ENCODE measurements around the gene NOMO2. TPM values are rescaled to one million over a fixed set of nuclear protein-coding genes. Genes with fewer than 3 reads are reported as not detected.
"Not testable (repeated sequence)": the region's sequence is repeated elsewhere in the genome, so short reads cannot be mapped to it uniquely, and the experiment has no call there.

The NOMO2 gene, protein sequence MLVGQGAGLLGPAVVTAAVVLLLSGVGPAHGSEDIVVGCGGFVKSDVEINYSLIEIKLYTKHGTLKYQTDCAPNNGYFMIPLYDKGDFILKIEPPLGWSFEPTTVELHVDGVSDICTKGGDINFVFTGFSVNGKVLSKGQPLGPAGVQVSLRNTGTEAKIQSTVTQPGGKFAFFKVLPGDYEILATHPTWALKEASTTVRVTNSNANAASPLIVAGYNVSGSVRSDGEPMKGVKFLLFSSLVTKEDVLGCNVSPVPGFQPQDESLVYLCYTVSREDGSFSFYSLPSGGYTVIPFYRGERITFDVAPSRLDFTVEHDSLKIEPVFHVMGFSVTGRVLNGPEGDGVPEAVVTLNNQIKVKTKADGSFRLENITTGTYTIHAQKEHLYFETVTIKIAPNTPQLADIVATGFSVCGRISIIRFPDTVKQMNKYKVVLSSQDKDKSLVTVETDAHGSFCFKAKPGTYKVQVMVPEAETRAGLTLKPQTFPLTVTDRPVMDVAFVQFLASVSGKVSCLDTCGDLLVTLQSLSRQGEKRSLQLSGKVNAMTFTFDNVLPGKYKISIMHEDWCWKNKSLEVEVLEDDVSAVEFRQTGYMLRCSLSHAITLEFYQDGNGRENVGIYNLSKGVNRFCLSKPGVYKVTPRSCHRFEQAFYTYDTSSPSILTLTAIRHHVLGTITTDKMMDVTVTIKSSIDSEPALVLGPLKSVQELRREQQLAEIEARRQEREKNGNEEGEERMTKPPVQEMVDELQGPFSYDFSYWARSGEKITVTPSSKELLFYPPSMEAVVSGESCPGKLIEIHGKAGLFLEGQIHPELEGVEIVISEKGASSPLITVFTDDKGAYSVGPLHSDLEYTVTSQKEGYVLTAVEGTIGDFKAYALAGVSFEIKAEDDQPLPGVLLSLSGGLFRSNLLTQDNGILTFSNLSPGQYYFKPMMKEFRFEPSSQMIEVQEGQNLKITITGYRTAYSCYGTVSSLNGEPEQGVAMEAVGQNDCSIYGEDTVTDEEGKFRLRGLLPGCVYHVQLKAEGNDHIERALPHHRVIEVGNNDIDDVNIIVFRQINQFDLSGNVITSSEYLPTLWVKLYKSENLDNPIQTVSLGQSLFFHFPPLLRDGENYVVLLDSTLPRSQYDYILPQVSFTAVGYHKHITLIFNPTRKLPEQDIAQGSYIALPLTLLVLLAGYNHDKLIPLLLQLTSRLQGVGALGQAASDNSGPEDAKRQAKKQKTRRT
- 10 to 100 TPM; 45.7 to 98.1 (median 63.1) TPM for total RNA-seq

DNA sequence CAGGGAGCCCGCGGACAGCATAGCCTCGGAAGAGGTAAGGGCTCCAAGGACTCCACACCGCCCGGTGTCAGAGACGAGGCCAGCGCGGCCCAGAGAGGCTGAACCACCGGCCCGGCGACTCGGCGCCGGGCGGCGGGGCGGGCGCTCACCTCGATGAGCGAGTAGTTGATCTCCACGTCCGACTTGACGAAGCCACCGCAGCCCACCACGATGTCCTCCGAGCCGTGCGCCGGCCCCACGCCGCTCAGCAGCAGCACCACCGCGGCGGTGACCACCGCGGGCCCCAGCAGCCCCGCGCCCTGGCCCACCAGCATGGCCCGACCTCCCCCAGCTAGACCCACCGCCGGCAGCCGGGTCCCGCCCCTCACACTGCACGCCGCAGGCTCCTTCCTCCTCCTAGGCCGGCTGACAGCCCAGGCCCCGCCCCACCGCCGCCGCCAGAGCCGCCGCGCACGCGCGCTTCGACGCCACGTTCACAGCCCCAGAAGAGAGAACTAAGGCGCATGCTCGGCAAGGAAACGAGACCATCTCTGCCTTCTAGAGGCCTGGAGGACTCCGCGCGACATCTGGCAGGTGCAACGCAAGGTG, at the start of gene NOMO2:
Gene NOMO2 (minus strand): TSS at position 371 of the 588 bp plus-strand sequence. CDS start 57 bp downstream, at position 314.
- H3K36me3 ChIP-seq, H3K9me3 ChIP-seq, H3K4me1 ChIP-seq, H3K27me3 ChIP-seq: not testable (repeated sequence)
- Histone ChIP-seq H3K27ac (peak within 1 kb of the TSS in 2 of 4 donors; percentile 41 to 65), H3K4me3 (peak within 1 kb of the TSS; percentile 39 to 64 (median 52))
- TF ChIP-seq CTCF (IDR thresholded peaks at IDR 0.05), result peak in 1 of 5 experiments; percentile 16
- peak; percentile 70 to 82 for DNase-seq (ENCODE audit: low spot score in 2 of 2)
- WGBS, 2 donors, result no CpG with 5 or more reads among the region's 66 CpGs

DNA sequence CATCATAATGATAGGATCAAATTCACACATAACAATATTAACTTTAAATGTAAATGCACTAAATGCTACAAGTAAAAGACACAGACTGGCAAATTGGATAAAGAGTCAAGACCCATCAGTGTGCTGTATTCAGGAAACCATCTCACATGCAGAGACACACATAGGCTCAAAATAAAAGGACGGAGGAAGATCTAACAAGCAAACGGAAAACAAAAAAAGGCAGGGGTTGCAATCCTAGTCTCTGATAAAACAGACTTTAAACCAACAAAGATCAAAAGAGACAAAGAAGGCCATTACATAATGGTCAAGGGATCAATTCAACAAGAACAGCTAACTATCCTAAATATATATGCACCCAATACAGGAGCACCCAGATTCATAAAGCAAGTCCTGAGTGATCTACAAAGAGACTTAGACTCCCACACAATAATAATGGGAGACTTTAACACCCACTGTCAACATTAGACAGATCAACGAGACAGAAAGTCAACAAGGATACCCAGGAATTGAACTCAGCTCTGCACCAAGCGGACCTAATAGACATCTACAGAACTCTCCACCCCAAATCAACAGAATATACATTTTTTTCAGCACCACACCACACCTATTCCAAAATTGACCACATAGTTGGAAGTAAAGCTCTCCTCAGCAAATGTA, 48.4 kb upstream of the NOMO2 start:
- H3K36me3 ChIP-seq; H3K27me3 ChIP-seq; H3K4me1 ChIP-seq; H3K9me3 ChIP-seq; DNase-seq (ENCODE audit: low spot score in 2 of 2); H3K27ac ChIP-seq; H3K4me3 ChIP-seq: not testable (repeated sequence)
- 84 to 95% methylated on average over 2 to 4 of the region's 4 CpGs for WGBS, 2 donors

GRCh38 chr16:18608271-18608670, 46.4 kb upstream of the NOMO2 start:
- not testable (repeated sequence) for H3K4me3 ChIP-seq; H3K27ac ChIP-seq; DNase-seq (ENCODE audit: low spot score in 2 of 2); H3K9me3 ChIP-seq; H3K27me3 ChIP-seq; H3K36me3 ChIP-seq; H3K4me1 ChIP-seq
- 89 to 92% methylated on average over 6 of the region's 6 CpGs for WGBS, 2 donors

DNA sequence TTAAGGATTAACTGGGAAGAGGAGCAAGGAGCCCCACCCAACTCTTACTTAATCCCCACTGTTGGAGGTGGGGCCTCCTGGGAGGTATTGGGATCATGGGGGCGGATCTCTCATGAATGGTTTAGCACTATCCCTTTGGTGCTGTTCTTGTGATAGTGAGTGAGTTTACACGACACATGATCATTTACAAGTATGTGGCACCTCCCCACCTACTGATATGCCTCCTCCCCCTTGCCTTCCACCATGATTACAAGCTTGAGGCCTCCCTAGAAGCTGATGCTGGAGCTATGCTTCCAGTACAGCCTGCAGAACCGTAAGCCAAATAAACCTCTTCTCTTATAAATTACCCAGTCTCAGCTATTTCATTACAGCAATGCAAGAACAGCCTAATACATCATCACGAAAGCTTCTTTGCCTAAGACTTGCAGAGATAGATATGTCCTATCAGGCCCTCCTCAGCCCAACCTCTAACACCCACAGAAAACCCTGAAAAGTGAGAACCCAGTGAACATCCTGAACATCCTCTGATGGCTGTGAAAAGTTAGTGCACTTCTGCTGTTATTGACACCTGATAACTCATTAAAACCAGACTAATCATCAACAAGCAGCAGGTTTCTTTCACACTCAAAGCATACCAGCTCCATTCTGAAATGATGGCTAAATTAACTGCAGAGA, 41.8 kb upstream of the NOMO2 start:
- H3K36me3 ChIP-seq; H3K27ac ChIP-seq; H3K9me3 ChIP-seq; H3K27me3 ChIP-seq; H3K4me1 ChIP-seq; H3K4me3 ChIP-seq; DNase-seq (ENCODE audit: low spot score in 2 of 2): not testable (repeated sequence)
- WGBS, 2 donors, result no CpG with 5 or more reads among the region's 4 CpGs

DNA sequence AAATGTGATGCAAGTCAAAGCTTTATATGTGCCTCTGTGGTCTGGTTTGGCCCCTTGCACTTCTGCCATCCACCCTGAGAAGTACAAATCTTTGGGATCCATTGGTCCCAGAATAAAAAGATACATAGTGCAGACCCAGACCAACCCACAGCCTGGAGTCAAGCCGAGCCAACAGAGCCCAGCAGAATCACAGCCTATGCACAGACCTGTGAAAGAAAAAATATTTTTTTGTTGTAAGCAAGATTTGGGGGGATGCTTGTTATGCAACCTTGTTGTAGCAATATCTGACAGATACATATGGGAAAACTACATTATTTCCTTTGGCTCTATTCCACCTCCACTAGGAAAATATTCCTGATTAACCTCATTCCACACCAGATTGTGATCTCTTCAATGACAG, 36.7 kb upstream of the NOMO2 start:
- H3K4me3 ChIP-seq; H3K9me3 ChIP-seq; H3K4me1 ChIP-seq; DNase-seq (ENCODE audit: low spot score in 2 of 2); H3K27ac ChIP-seq; H3K27me3 ChIP-seq; H3K36me3 ChIP-seq: not testable (repeated sequence)
- 89 to 91% methylated on average over 1 of the region's 1 CpG for WGBS, 2 donors

DNA sequence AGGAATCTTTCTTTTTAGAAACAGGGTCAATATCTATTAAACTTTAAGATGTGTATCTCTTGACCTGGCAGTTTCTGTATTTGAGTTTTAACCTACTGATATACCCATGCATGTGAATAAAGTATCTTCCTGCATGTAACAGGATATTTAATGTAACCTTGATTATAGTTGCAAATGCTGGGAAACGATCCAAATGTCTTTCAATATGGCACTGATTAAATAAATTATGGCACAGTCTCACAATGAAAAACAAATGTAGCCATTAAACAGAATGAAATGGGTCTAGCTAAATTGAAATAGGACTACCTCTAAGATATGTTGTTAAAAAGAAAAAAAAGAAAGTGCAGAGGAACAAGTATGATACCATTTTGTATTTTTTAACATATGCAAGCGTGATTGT, 35.8 kb upstream of the NOMO2 start:
- H3K9me3 ChIP-seq; H3K36me3 ChIP-seq; H3K4me3 ChIP-seq; H3K27me3 ChIP-seq; H3K27ac ChIP-seq; H3K4me1 ChIP-seq; DNase-seq (ENCODE audit: low spot score in 2 of 2): not testable (repeated sequence)
- WGBS, 2 donors, result 63 to 71% methylated on average over 2 of the region's 2 CpGs

DNA sequence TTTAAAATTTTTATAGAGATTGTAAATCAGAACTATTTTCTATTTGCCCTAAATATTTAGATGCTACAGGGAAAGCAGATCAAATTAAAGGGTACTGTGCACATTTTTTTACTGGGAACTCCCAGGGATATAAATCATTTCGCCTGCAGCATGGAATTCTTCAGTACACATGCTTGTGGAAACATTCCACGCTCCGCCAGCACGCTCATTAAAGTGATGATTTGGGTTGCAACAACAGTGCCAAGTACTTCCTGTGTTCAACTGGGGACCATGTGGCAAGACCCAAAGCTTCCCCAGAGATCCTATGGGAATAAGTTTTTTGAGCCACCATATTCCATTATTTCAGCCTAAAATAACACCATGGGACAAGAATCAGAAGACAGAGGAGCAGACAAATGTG, 35.4 kb upstream of the NOMO2 start:
- H3K4me3 ChIP-seq; H3K4me1 ChIP-seq; H3K36me3 ChIP-seq; H3K27ac ChIP-seq; DNase-seq (ENCODE audit: low spot score in 2 of 2); H3K9me3 ChIP-seq; H3K27me3 ChIP-seq: not testable (repeated sequence)
- WGBS, 2 donors, result 14 to 29% methylated on average over 4 of the region's 4 CpGs

GRCh38 chr16:18595796-18596195, 33.9 kb upstream of the NOMO2 start:
- H3K36me3 ChIP-seq; H3K4me3 ChIP-seq; H3K4me1 ChIP-seq; DNase-seq (ENCODE audit: low spot score in 2 of 2); H3K27me3 ChIP-seq; H3K27ac ChIP-seq: not testable (repeated sequence)
- WGBS, 2 donors, result 95% methylated on average over 11 of the region's 11 CpGs
- H3K9me3 ChIP-seq, result peaks cover 0 to 13% (median 0%) of the 10 kb centered on the region in 4 donors

- H3K4me1 ChIP-seq; H3K27me3 ChIP-seq; H3K36me3 ChIP-seq; H3K4me3 ChIP-seq; DNase-seq (ENCODE audit: low spot score in 2 of 2); H3K27ac ChIP-seq: not testable (repeated sequence)
- peaks cover 0 to 13% (median 0%) of the 10 kb centered on the region in 4 donors for H3K9me3 ChIP-seq
- WGBS, 2 donors, result 49 to 61% methylated on average over 5 of the region's 5 CpGs
These were observed 33.0 kb upstream of the NOMO2 start for GRCh38 chr16:18594880-18595279.

DNA sequence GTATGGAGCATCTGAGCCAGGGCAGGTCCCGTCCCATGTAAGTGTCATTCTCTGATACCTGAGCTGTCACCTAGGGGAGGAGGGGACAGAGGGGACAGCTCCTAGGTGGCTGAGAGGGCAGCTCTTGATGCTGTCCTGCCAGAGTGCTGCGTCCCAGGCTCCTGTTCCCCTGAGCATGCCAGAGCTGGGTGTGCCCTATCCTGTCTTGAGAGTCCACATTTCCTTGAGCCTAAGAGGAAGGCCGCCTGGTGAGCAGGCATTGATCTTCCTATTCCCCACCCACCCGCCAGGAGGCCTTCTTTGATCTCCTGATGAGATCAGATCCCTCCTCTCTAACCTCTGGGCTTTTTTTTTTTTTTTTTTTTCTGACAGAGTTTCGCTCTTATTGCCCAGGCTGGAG, 32.0 kb upstream of the NOMO2 start:
- not testable (repeated sequence) for H3K4me1 ChIP-seq; H3K27me3 ChIP-seq; H3K27ac ChIP-seq; DNase-seq (ENCODE audit: low spot score in 2 of 2); H3K36me3 ChIP-seq; H3K4me3 ChIP-seq
- WGBS, 2 donors, result 63 to 71% methylated on average over 5 of the region's 5 CpGs
- H3K9me3 ChIP-seq, result peaks cover 0 to 13% (median 0%) of the 10 kb centered on the region in 4 donors

DNA sequence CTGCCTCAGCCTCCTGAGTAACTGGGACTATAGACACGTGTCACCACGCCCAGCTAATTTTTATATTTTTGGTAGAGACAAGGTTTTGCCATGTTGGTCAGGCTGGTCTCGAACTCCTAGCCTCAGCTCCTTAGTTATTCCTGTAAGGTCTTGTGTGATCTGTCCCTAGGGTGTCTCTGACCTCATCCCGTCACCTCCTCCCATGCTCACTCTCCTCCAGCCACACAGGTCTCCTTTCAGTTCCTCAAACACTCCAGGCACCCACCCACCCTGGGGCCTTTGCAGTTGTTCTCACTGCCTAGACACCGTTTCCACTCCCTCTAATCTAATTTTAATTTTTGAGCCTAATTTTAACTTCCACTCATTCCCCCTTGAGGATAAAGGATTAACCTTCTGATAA, 31.1 kb upstream of the NOMO2 start:
- 76 to 85% methylated on average over 5 of the region's 5 CpGs for WGBS, 2 donors
- H3K9me3 ChIP-seq; H3K36me3 ChIP-seq; H3K27ac ChIP-seq; H3K4me3 ChIP-seq; DNase-seq (ENCODE audit: low spot score in 2 of 2); H3K27me3 ChIP-seq; H3K4me1 ChIP-seq: not testable (repeated sequence)

Data from tibial nerve (tissue), 4 donors.